Left ventricle myocardium inferior (tissue), 1 donor: ENCODE results near the gene GPD1L. TPM values are rescaled to one million over a fixed set of nuclear protein-coding genes. Genes with fewer than 3 reads are reported as not detected.

Experiments
- DNase-seq: peaks from one replicate; pipeline ENCODE4 v3.0.0-alpha.2; 2020
- H3K27ac ChIP-seq: fragments of 200-600 bp; replicated peaks from 2 replicates; pipeline ENCODE4 v1.8.0; 2021
- H3K27me3 ChIP-seq: fragments of 200-600 bp; 2 replicates; pipeline ENCODE4 v1.8.0; 2021; ENCODE audit warnings: low read depth
- H3K36me3 ChIP-seq: fragments of 200-600 bp; 2 replicates; pipeline ENCODE4 v1.8.0; 2021
- H3K4me1 ChIP-seq: fragments of 200-600 bp; 2 replicates; pipeline ENCODE4 v1.8.0; 2021
- H3K4me3 ChIP-seq: fragments of 200-600 bp; 2 replicates; pipeline ENCODE4 v1.8.0; 2021; ENCODE audit warnings: mild to moderate bottlenecking, moderate library complexity
- H3K9me3 ChIP-seq: fragments of 200-600 bp; replicated peaks from 2 replicates; pipeline ENCODE4 v1.8.0; 2021
- CTCF ChIP-seq: fragments of 200-600 bp; IDR thresholded peaks from 2 replicates; pipeline ENCODE4 v1.8.0; 2021; ENCODE audit warnings: antibody characterized with exemption, mild to moderate bottlenecking, borderline replicate concordance
- intact Hi-C: fragments of 100-400 bp; cut with micrococcal nuclease; formaldehyde crosslinking; loops from one replicate; pipeline ENCODE4 v1.11.0; 2022
- total RNA-seq: library from RNA; stranded (reverse); fragmentation: NEBNext Ultra II Directional; extraction: Animal tissue kit (Norgen Biotek cat#: 25700); gene quantifications from one replicate; pipeline ENCODE4 v1.2.1, GENCODE V29; 2021
- donor health status: DM: no; HTN: yes; CAD: no; lungs with severe emphysema.

The GPD1L gene
- total RNA-seq, 1 donor from 2014 or later = 437 TPM

- intact Hi-C loops = no loop called here
- Histone ChIP-seq H3K4me3 (no peak overlapping the region), H3K36me3 (peaks cover 27% of the 10 kb centered on the region), H3K27me3 (no peaks in the 10 kb centered on the region), H3K4me1 (peaks cover 97% of the 10 kb centered on the region), H3K27ac (peak overlapping the region; percentile 88), H3K9me3 (no peaks in the 10 kb centered on the region)
- no peak for TF ChIP-seq CTCF
- no peak for DNase-seq
Observed at GRCh38 chr3:32129832-32130231, 23.4 kb downstream of the GPD1L start.

DNA sequence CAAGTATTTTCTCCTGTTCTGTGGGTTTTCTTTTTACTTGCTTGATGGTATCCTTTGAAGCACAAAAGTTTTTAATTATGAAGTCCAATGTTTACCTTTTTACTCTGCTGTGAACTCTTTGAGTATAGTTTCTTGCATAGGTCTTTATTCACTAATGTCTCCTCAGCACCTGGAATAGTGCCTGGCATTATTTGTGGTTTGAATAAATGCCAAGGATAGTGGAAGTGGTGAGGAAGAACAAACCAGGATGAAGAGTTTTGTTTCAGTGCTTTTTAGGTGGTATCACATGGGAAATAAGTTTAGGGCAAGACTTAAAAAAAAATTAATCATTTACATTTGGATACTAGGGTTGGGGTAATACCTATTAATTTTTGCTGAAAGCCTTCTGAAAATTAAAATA lies 25.7 kb downstream of the GPD1L start:
- H3K36me3 ChIP-seq = peaks cover 27% of the 10 kb centered on the region
- no peak overlapping the region for H3K4me3 ChIP-seq
- DNase-seq = no peak
- intact Hi-C loops = no loop called here
- no peak for TF ChIP-seq CTCF
- peaks cover 82% of the 10 kb centered on the region for H3K4me1 ChIP-seq
- no peaks in the 10 kb centered on the region for H3K27me3 ChIP-seq
- no peak overlapping the region for H3K27ac ChIP-seq
- H3K9me3 ChIP-seq = no peaks in the 10 kb centered on the region

GRCh38 chr3:32132706-32133105 lies 26.3 kb downstream of the GPD1L start:
- no peak for TF ChIP-seq CTCF
- Histone ChIP-seq H3K27ac (no peak overlapping the region), H3K4me1 (peaks cover 82% of the 10 kb centered on the region)

GRCh38 chr3:32136703-32137102 lies 30.3 kb downstream of the GPD1L start:
- Histone ChIP-seq H3K4me1 (peaks cover 68% of the 10 kb centered on the region), H3K27me3 (no peaks in the 10 kb centered on the region), H3K36me3 (peaks cover 27% of the 10 kb centered on the region), H3K9me3 (no peaks in the 10 kb centered on the region), H3K4me3 (no peak overlapping the region), H3K27ac (no peak overlapping the region)
- intact Hi-C loops = no loop called here
- TF ChIP-seq CTCF = no peak
- no peak for DNase-seq

More at GRCh38 chr3:32132706-32133105, 26.3 kb downstream of the GPD1L start:
- no peak for DNase-seq
- Histone ChIP-seq H3K27me3 (no peaks in the 10 kb centered on the region), H3K36me3 (peaks cover 27% of the 10 kb centered on the region), H3K4me3 (no peak overlapping the region), H3K9me3 (no peaks in the 10 kb centered on the region)
- intact Hi-C loops = no loop called here

GRCh38 chr3:32137870-32138269 lies 31.4 kb downstream of the GPD1L start:
- Histone ChIP-seq H3K36me3 (peaks cover 35% of the 10 kb centered on the region), H3K27ac (no peak overlapping the region), H3K4me1 (peaks cover 59% of the 10 kb centered on the region), H3K9me3 (no peaks in the 10 kb centered on the region), H3K27me3 (no peaks in the 10 kb centered on the region), H3K4me3 (no peak overlapping the region)
- intact Hi-C loops = no loop called here
- DNase-seq = no peak
- TF ChIP-seq CTCF = no peak
